PC-9 (cell line): Measurements from ENCODE around the gene FGF22. TPM values are rescaled to one million over a fixed set of nuclear protein-coding genes. Genes with fewer than 3 reads are reported as not detected.

Experiments used
- BruUV-seq: library from RNA; stranded (reverse); fragments of 400-500 nt; replicated peaks from 2 replicates; lab custom pipeline; 2021; lab: Mats Ljungman, UMichigan
- CTCF ChIA-PET: fragments of 300-600 bp; sonication (Branson Sonifier 250); formaldehyde crosslinking; loops from one replicate; lab custom pipeline; 2022; ENCODE audit warnings: antibody characterized with exemption; lab: Charles Lee
- POLR2A ChIA-PET: fragments of 300-600 bp; sonication (Branson Sonifier 250); formaldehyde crosslinking; loops from one replicate; lab custom pipeline; 2022; ENCODE audit warnings: antibody characterized with exemption; ENCODE audit not compliant: unreplicated experiment; lab: Charles Lee
- DNase-seq, 2 experiments: peaks; one replicate each; pipeline versions ENCODE4 v3.0.0 to v3.0.0-alpha.2; 2015 to 2022; ENCODE audit warnings: mixed read lengths in 1 of 2
- H2AFZ ChIP-seq: fragments of 200-600 bp; sonication (generic); 2 replicates; pipeline ENCODE4 v1.8.1; 2017; ENCODE audit warnings: antibody characterized with exemption
- H3F3A ChIP-seq: fragments of 200-600 bp; sonication (generic); 2 replicates; pipeline ENCODE4 v1.8.1; 2017; ENCODE audit warnings: antibody characterized with exemption, mild to moderate bottlenecking, low read depth; ENCODE audit not compliant: insufficient read depth
- H3K27ac ChIP-seq: fragments of 200-600 bp; sonication (generic); 2 replicates; pipeline ENCODE4 v1.6.1; 2016; ENCODE audit warnings: mixed run types
- H3K27me3 ChIP-seq: fragments of 200-600 bp; sonication (generic); 2 replicates; pipeline ENCODE4 v1.6.1; 2016; ENCODE audit warnings: low read depth, mixed run types; ENCODE audit not compliant: insufficient read depth
- H3K36me3 ChIP-seq: fragments of 200-600 bp; sonication (generic); 2 replicates; pipeline ENCODE4 v1.6.1; 2016; ENCODE audit warnings: low read depth, mixed run types
- H3K4me1 ChIP-seq: fragments of 200-600 bp; sonication (generic); replicated peaks from 2 replicates; pipeline ENCODE4 v1.6.1; 2016; ENCODE audit warnings: mixed run types; ENCODE audit not compliant: insufficient read depth
- H3K4me2 ChIP-seq: fragments of 200-600 bp; sonication (generic); 2 replicates; pipeline ENCODE4 v1.6.1; 2017; ENCODE audit warnings: mixed run types
- H3K4me3 ChIP-seq: fragments of 200-600 bp; sonication (generic); 2 replicates; pipeline ENCODE4 v1.6.1; 2016; ENCODE audit warnings: mixed run types
- H3K79me2 ChIP-seq: fragments of 200-600 bp; sonication (generic); 2 replicates; pipeline ENCODE4 v1.6.1; 2017; ENCODE audit warnings: low read depth, mixed run types
- H3K9me2 ChIP-seq: fragments of 200-600 bp; sonication (generic); 2 replicates; pipeline ENCODE4 v1.8.1; 2017; ENCODE audit warnings: mild to moderate bottlenecking; ENCODE audit not compliant: insufficient read depth
- H3K9me3 ChIP-seq: fragments of 200-600 bp; sonication (generic); 2 replicates; pipeline ENCODE4 v1.8.1; 2016; ENCODE audit warnings: low read depth; ENCODE audit not compliant: insufficient read depth
- H4K20me1 ChIP-seq: fragments of 200-600 bp; sonication (generic); 2 replicates; pipeline ENCODE4 v1.8.1; 2017; ENCODE audit not compliant: insufficient read depth
- CTCF ChIP-seq: fragments of 200-600 bp; sonication (generic); conservative IDR thresholded peaks from 2 replicates; pipeline ENCODE4 v1.6.1; 2017; ENCODE audit warnings: mixed run types, antibody characterized with exemption, mild to moderate bottlenecking, moderate library complexity
- EZH2 ChIP-seq: fragments of 200-600 bp; sonication (generic); IDR thresholded peaks from 2 replicates; pipeline ENCODE4 v1.8.0; 2017; ENCODE audit warnings: antibody characterized with exemption, low read depth
- intact Hi-C: fragments of 100-400 bp; cut with micrococcal nuclease; formaldehyde crosslinking; loops from one replicate; pipeline ENCODE4 v1.10.0; 2022; ENCODE audit not compliant: unreplicated experiment
- total RNA-seq: library from RNA; stranded (reverse); gene quantifications from 2 replicates; pipeline ENCODE4 v1.2.3, GENCODE V29; 2021

Gene FGF22
- total RNA-seq, 1 experiment from 2014 or later = not detected

- no peaks in the 10 kb centered on the region for H3K9me2 ChIP-seq
- BruUV-seq = TSS peak; percentile 49
- H3F3A ChIP-seq = peaks cover 33% of the 10 kb centered on the region
- peak; percentile 54 to 85 for DNase-seq
- TF ChIP-seq CTCF = no peak
- TF ChIP-seq EZH2 = no peak
- H3K79me2 ChIP-seq = peaks cover 19% of the 10 kb centered on the region
- no peaks in the 10 kb centered on the region for H3K27me3 ChIP-seq
- H3K36me3 ChIP-seq = no peaks in the 10 kb centered on the region
- H3K9me3 ChIP-seq = no peaks in the 10 kb centered on the region
- H3K4me1 ChIP-seq = peaks cover 30% of the 10 kb centered on the region
- ChIA-PET CTCF (interaction anchor here (0.9 to 1.0 kb wide), 2 partner anchors 56 to 74 kb away, joined by 3 read pairs; no protein-coding TSS in a partner anchor), POLR2A (interaction anchor here (0.5 to 1.5 kb wide), 8 partner anchors 85 to 592 kb away, joined by 3 to 12 read pairs (median 6); no protein-coding TSS in a partner anchor)
- intact Hi-C loops = loop anchor here (1.0 kb wide), 2 partner anchors 15 to 74 kb away; partner anchors contain the start of gene RNF126
- peak overlapping the region; percentile 17; the same call in 1 of the 2 replicates for H3K4me3 ChIP-seq
- no peaks in the 10 kb centered on the region for H4K20me1 ChIP-seq
- peak overlapping the region; percentile 95 for H3K4me2 ChIP-seq
- H2AFZ ChIP-seq = no peak overlapping the region
- H3K27ac ChIP-seq = peak overlapping the region; percentile 25; the same call in 1 of the 2 replicates
These were observed 38.1 kb downstream of the FGF22 start for GRCh38 chr19:677601-678436.

GRCh38 chr19:678791-679388, 39.2 kb downstream of the FGF22 start:
- H3F3A ChIP-seq = peaks cover 33% of the 10 kb centered on the region
- peak overlapping the region; percentile 95 for H3K4me2 ChIP-seq
- intact Hi-C loops = no loop called here
- DNase-seq = no peak
- H3K27me3 ChIP-seq = no peaks in the 10 kb centered on the region
- H3K4me1 ChIP-seq = peaks cover 30% of the 10 kb centered on the region
- POLR2A ChIA-PET = no interaction called here
- BruUV-seq = TSS peak; percentile 65
- H3K4me3 ChIP-seq = peak overlapping the region; percentile 75; the same call in 1 of the 2 replicates
- no peaks in the 10 kb centered on the region for H3K9me2 ChIP-seq
- no peaks in the 10 kb centered on the region for H3K9me3 ChIP-seq
- TF ChIP-seq EZH2 (no peak), CTCF (no peak)
- no peak overlapping the region for H3K27ac ChIP-seq
- no peak overlapping the region for H2AFZ ChIP-seq
- H4K20me1 ChIP-seq = no peaks in the 10 kb centered on the region
- H3K36me3 ChIP-seq = no peaks in the 10 kb centered on the region
- peaks cover 19% of the 10 kb centered on the region for H3K79me2 ChIP-seq
- CTCF ChIA-PET = no interaction called here
